ENCODE measurements around the gene IGF2R.

DNA sequence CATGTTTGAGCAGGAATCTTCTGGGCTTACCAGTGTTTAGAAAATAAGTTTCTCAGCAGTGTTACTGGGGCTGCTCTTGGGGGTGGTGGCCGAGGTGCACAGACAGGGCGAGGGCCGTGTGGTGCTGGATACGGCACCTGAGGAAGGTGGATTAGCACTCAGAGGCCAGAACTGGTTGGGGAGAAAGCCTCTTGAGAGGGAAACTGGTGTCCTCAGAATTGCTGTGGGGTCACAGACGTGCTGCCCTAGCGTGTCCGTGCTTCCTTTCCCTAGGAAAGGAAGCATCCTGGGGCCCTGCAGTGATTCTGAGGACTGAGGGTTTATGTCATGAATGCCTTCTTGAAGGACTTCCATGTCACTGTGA lies 120.6 kb downstream of the IGF2R start:
- no peak for TF ChIP-seq EZH2phosphoT487 (IDR thresholded peaks at IDR 0.05; ENCODE audit: insufficient read depth, low read depth)
- TF ChIP-seq EZH2 (IDR thresholded peaks at IDR 0.05; ENCODE audit: insufficient read depth, poor library complexity, severe bottlenecking), result no peak
